Measurements from ENCODE around the gene KRT86. TPM values are rescaled to one million over a fixed set of nuclear protein-coding genes. Genes with fewer than 3 reads are reported as not detected.

Gene KRT86
- total and polyA plus RNA-seq, 9 of the 15 experiments (the other 6 are each of a cell fraction or from before 2014, with no cell fraction given), result not detected

DNA sequence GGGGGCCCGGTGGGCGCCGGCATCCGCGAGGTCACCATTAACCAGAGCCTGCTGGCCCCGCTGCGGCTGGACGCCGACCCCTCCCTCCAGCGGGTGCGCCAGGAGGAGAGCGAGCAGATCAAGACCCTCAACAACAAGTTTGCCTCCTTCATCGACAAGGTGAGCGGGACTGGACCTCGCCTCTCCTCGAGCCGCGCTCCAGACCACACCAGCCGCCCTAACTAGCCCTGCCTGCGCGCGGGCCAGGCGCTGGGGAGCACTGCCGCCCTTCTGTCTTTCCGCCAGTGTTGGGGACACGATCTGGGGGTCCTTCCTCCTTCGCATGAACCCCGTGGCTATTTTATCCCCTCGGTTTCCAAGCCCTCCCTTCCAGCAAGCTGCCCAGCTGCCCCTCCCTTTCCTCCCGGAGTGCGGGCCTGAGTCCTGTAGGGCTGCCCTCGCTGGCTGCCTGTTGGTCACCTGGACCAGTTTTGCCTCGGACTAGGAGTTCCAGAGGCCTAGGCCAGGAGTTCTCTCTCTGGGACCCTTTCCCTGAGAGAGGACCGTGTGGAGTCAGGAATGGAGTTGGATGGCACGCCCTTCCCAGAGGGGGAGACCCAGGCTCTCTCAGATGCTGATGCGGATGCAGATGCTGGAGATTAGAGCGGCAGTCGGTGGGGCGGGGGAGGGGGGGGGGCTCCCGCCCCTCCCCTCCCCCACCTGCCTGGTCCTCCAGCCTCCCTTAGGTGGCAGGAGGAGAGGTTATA, 40.8 kb upstream of the KRT86 start:
- TF ChIP-seq ZNF12 (CRISPR knock-in tag; IDR thresholded peaks at IDR 0.05) (no peak), FUS (optimal IDR thresholded peaks at IDR 0.05; ENCODE audit: low read depth, low read length) (no peak), CBX2 (IDR thresholded peaks at IDR 0.05; ENCODE audit: insufficient read depth, low read length, poor library complexity, severe bottlenecking) (no peak), SMC3 (conservative IDR thresholded peaks at IDR 0.05; ENCODE audit: insufficient read depth, low read depth, low read length) (no peak), ZNF146 (CRISPR knock-in tag; IDR thresholded peaks at IDR 0.05; ENCODE audit: unreplicated experiment) (no peak)
- TF ChIP-seq, protein P1, sequence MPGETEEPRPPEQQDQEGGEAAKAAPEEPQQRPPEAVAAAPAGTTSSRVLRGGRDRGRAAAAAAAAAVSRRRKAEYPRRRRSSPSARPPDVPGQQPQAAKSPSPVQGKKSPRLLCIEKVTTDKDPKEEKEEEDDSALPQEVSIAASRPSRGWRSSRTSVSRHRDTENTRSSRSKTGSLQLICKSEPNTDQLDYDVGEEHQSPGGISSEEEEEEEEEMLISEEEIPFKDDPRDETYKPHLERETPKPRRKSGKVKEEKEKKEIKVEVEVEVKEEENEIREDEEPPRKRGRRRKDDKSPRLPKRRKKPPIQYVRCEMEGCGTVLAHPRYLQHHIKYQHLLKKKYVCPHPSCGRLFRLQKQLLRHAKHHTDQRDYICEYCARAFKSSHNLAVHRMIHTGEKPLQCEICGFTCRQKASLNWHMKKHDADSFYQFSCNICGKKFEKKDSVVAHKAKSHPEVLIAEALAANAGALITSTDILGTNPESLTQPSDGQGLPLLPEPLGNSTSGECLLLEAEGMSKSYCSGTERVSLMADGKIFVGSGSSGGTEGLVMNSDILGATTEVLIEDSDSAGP (CRISPR knock-in tag; IDR thresholded peaks at IDR 0.05), result no peak
- peaks cover 14% of the 10 kb centered on the region for H4K20me1 ChIP-seq (replicated peaks; ENCODE audit: control insufficient read depth, insufficient read depth, low read length)
- H3K9ac ChIP-seq (ENCODE audit: insufficient read depth in 1 of 2, low read depth in 2 of 2, low read length in 2 of 2), result no peak overlapping the region
- intact Hi-C loops (cut with micrococcal nuclease) (no loop called here), in situ Hi-C loops (cut with MboI) (no loop called here)
- no peak overlapping the region for H2AFZ ChIP-seq (ENCODE audit: low read depth, low read length)
- no peaks in the 10 kb centered on the region for H3K79me2 ChIP-seq (ENCODE audit: control insufficient read depth, insufficient read depth, low read length)
- H3K27me3 ChIP-seq (ENCODE audit: control insufficient read depth in 2 of 2, insufficient read depth in 2 of 2, low read length in 2 of 2), result peaks cover 2 to 54% of the 10 kb centered on the region in 2 experiments; a peak in 4 of 5 replicates
- DNase-seq (ENCODE audit: extremely low read depth in 1 of 4, low spot score in 3 of 4) (no peak), FAIRE-seq (no peak), ATAC-seq (no peak)
- 6% methylated on average over 20 of the region's 40 CpGs for WGBS (ENCODE audit: insufficient coverage, low coverage, missing lambda C conversion rate)
- CTCF ChIA-PET (ENCODE audit: low intra/inter-chr PET ratio), result no interaction called here
- H3K4me3 ChIP-seq, result no peak overlapping the region
- H3K4me2 ChIP-seq (ENCODE audit: insufficient read depth, low read length), result no peak overlapping the region
- POLR2A ChIA-PET, result interaction anchor here (0.7 kb wide), 1 partner anchor 50 kb away, joined by 3 read pairs; no protein-coding TSS in a partner anchor
- no peaks in the 10 kb centered on the region for H3K9me3 ChIP-seq (replicated peaks; ENCODE audit: control insufficient read depth, insufficient read depth, low read depth, low read length)
- no peaks in the 10 kb centered on the region for H3K36me3 ChIP-seq (ENCODE audit: control insufficient read depth, insufficient read depth, low read length)
- H3K27ac ChIP-seq (ENCODE audit: extremely low read depth, low read depth, low read length), result no peak overlapping the region
- BruUV-seq (replicated peaks), result no TSS peak
- H3K4me1 ChIP-seq (replicated peaks in 1 of 2; ENCODE audit: control insufficient read depth in 2 of 2, insufficient read depth in 2 of 2, low read length in 2 of 2), result no peaks in the 10 kb centered on the region
- H3K9me1 ChIP-seq (ENCODE audit: control insufficient read depth, insufficient read depth, low read length), result no peaks in the 10 kb centered on the region
